Measurements from ENCODE around the gene PRKRA. TPM values are rescaled to one million over a fixed set of nuclear protein-coding genes. Genes with fewer than 3 reads are reported as not detected.
"Not testable (repeated sequence)": the region's sequence is repeated elsewhere in the genome, so short reads cannot be mapped to it uniquely, and the experiment has no call there.

Gene PRKRA
- total RNA-seq, 4 donors from 2014 or later = 35.6 to 317 (median 56.9) TPM

DNA sequence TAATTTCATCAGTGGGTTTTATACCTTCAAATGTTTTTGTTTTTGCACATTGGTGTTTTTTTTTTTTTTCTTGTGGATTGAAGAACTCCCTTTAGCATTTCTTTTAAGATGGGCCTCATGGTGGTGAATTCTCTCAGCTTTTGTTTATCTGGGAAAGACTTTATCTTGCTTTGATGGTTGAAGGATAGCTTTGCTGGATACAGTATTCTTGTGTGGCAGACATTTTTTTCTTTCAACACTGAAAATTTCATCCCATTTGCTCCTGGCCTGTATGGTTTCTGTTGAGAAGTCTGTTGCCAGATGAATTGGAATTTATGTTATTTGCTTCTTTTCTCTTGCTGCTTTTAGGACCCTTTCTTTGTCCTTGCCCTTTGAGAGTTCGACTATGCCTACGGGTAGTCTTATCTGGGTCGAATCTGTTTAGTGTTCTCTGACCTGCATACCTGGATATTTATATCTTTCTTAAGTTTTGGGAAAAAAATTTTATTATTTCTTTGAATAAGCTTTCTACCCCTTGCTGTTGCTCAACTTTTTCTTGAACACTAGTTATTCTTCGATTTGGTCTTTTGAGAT is 25.6 kb downstream of the PRKRA start:
- in situ Hi-C loops (cut with MboI; ENCODE audit: low pct_ligation_motif_present in 1 of 4, low pct_unique_long_range_greater_than_20kb in 1 of 4, low sequenced_read_pairs in 3 of 4) (no loop called here), intact Hi-C loops (cut with DNase I; ENCODE audit: low total_unique reads) (no loop called here)
- DNase-seq = no peak
- Histone ChIP-seq H3K9me3 (no peaks in the 10 kb centered on the region), H3K4me1 (no peaks in the 10 kb centered on the region), H3K4me3 (no peak overlapping the region), H3K36me3 (peaks cover 0 to 5% (median 0%) of the 10 kb centered on the region in 4 donors), H3K27ac (no peak overlapping the region), H3K27me3 (no peaks in the 10 kb centered on the region)
- no peak for TF ChIP-seq EP300 (IDR thresholded peaks at IDR 0.05; ENCODE audit: low read depth)
- TF ChIP-seq, protein P1, sequence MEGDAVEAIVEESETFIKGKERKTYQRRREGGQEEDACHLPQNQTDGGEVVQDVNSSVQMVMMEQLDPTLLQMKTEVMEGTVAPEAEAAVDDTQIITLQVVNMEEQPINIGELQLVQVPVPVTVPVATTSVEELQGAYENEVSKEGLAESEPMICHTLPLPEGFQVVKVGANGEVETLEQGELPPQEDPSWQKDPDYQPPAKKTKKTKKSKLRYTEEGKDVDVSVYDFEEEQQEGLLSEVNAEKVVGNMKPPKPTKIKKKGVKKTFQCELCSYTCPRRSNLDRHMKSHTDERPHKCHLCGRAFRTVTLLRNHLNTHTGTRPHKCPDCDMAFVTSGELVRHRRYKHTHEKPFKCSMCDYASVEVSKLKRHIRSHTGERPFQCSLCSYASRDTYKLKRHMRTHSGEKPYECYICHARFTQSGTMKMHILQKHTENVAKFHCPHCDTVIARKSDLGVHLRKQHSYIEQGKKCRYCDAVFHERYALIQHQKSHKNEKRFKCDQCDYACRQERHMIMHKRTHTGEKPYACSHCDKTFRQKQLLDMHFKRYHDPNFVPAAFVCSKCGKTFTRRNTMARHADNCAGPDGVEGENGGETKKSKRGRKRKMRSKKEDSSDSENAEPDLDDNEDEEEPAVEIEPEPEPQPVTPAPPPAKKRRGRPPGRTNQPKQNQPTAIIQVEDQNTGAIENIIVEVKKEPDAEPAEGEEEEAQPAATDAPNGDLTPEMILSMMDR (IDR thresholded peaks at IDR 0.05) = no peak
- no peak for TF ChIP-seq POLR2A (IDR thresholded peaks at IDR 0.05)
- no peak for TF ChIP-seq POLR2AphosphoS5 (IDR thresholded peaks at IDR 0.05)
- 94 to 98% methylated on average over 4 of the region's 4 CpGs for WGBS, 2 donors (ENCODE audit: low coverage in 1 of 2)

DNA sequence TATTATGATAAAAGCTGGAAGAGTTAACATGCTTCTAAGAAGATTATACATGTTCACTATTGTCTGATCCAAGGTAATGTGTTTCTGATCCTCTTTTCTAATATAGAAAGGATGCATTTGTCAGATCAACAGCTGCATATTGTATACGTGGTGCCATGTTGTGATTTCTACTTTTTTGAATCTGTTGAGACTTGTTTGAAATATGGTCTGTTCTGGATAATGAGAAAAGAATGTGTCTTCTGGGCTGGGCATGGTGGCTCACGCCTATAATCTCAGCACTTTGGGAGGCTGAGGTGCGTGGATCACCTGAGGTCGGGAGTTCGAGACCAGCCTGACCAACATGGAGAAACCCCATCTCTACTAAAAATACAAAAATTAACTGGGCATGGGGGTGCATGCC is 27.2 kb downstream of the PRKRA start:
- DNase-seq; H3K27me3 ChIP-seq; H3K9me3 ChIP-seq; H3K36me3 ChIP-seq; H3K4me1 ChIP-seq; H3K27ac ChIP-seq; intact Hi-C loops (cut with DNase I; ENCODE audit: low total_unique reads); H3K4me3 ChIP-seq: not testable (repeated sequence)
- 83 to 94% methylated on average over 1 to 5 of the region's 5 CpGs for WGBS, 2 donors (ENCODE audit: low coverage in 1 of 2)
- in situ Hi-C loops (cut with MboI; ENCODE audit: low pct_ligation_motif_present in 1 of 4, low pct_unique_long_range_greater_than_20kb in 1 of 4, low sequenced_read_pairs in 3 of 4) = loop anchor here (25.0 kb wide), 2 partner anchors 286 to 311 kb away; partner anchors contain the start of gene RBM45 (in 2 of the 4)

DNA sequence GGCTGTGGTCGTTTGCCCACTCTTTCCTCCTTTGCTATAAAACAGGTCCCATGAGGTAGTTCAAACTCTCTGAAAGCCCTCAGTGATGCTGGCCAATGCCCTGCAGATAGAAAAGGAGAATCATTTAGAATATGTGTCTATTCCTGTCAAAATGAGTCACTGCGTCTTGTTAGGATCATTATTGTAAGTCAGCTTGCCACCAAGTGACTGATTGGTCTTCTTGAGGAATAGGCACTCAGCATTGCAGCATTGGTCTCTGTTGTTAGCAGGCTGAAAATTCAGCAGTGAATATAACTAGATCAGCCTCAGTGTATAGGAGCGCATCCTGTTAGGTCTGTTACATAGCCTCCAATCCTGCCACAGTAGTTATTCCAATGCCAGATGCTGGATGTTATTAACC is 28.9 kb downstream of the PRKRA start:
- no peaks in the 10 kb centered on the region for H3K36me3 ChIP-seq
- no peak overlapping the region for H3K27ac ChIP-seq
- in situ Hi-C loops (cut with MboI; ENCODE audit: low pct_ligation_motif_present in 1 of 4, low pct_unique_long_range_greater_than_20kb in 1 of 4, low sequenced_read_pairs in 3 of 4) = loop anchor here (25.0 kb wide), 2 partner anchors 285 to 310 kb away; partner anchors contain the start of gene RBM45 (in 2 of the 4)
- no peaks in the 10 kb centered on the region for H3K9me3 ChIP-seq
- H3K27me3 ChIP-seq = no peaks in the 10 kb centered on the region
- DNase-seq = no peak
- 67% methylated on average over 3 of the region's 3 CpGs; no CpG with 5 or more reads in 1 of the 2 donors for WGBS, 2 donors (ENCODE audit: low coverage in 1 of 2)
- TF ChIP-seq EP300 (IDR thresholded peaks at IDR 0.05; ENCODE audit: low read depth) (no peak), POLR2AphosphoS5 (IDR thresholded peaks at IDR 0.05) (no peak), POLR2A (IDR thresholded peaks at IDR 0.05) (no peak)
- TF ChIP-seq, protein P1 (IDR thresholded peaks at IDR 0.05) = no peak
- peaks cover 0 to 9% (median 0%) of the 10 kb centered on the region in 4 donors for H3K4me1 ChIP-seq
- intact Hi-C loops (cut with DNase I; ENCODE audit: low total_unique reads) = no loop called here
- no peak overlapping the region for H3K4me3 ChIP-seq

DNA sequence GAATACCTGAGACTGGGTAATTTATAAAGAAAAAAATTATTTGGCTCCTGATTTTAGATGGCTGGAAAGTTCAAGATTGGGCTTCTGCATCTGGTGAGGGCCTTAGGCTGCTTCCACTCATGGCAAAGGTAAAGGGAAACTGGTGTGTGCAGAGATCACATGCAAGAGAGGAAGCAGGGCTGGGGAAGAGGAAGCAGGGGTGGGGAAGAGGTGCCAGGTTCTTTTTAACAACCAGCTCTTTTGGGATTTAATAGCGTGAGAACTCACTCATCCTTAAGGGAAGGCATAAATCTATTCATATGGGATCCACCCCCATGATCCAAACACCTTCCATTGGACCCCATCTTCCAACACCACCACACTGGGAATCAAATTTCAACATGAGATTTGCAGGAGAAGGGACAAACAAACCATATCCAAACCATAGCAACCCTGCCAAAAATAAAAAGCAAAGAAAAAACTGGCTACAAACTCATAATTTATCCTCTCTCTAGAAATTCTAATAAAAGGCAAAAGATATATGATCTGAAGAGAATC is 30.4 kb downstream of the PRKRA start:
- H3K27me3 ChIP-seq = no peaks in the 10 kb centered on the region
- no peaks in the 10 kb centered on the region for H3K9me3 ChIP-seq
- 42% methylated on average over 1 of the region's 1 CpG; no CpG with 5 or more reads in 1 of the 2 donors for WGBS, 2 donors (ENCODE audit: low coverage in 1 of 2)
- H3K27ac ChIP-seq = no peak overlapping the region
- no peaks in the 10 kb centered on the region for H3K36me3 ChIP-seq
- in situ Hi-C loops (cut with MboI; ENCODE audit: low pct_ligation_motif_present in 1 of 4, low pct_unique_long_range_greater_than_20kb in 1 of 4, low sequenced_read_pairs in 3 of 4) = loop anchor here (25.0 kb wide), 2 partner anchors 283 to 308 kb away; partner anchors contain the start of gene RBM45 (in 2 of the 4)
- intact Hi-C loops (cut with DNase I; ENCODE audit: low total_unique reads) = no loop called here
- no peak overlapping the region for H3K4me3 ChIP-seq
- H3K4me1 ChIP-seq = peaks cover 0 to 9% (median 0%) of the 10 kb centered on the region in 4 donors
- DNase-seq = no peak
- TF ChIP-seq, protein P1 (IDR thresholded peaks at IDR 0.05) = no peak
- TF ChIP-seq EP300 (IDR thresholded peaks at IDR 0.05; ENCODE audit: low read depth) = no peak
- no peak for TF ChIP-seq POLR2AphosphoS5 (IDR thresholded peaks at IDR 0.05)
- TF ChIP-seq POLR2A (IDR thresholded peaks at IDR 0.05) = no peak
